NCI-H1436 (cell line): ENCODE data around the gene OS9.

Experiments used
- DNase-seq: peaks from one replicate; lab custom pipeline; 2025; lab: John Stamatoyannopoulos, UW

Gene OS9

DNA sequence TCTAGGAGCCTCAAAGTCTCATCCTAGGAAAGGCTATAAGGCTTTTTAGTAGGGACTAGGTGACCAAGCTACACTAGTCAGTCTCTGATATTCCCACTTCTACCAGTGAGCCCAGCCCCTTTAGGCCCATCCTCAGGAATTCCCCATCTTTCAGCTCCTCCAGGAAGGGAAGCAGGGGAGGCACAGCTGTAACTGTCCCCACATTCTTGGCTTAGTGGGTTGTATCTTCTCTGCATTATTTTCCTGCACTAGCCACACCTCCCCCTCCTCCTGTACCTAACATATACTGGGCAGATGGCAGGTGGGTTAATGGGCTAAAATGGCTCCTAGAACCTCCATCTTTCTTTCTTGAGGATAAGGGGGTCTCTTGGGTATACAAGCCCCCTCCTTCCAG is 73.4 kb downstream of the OS9 start:
- DNase-seq, result no peak

DNA sequence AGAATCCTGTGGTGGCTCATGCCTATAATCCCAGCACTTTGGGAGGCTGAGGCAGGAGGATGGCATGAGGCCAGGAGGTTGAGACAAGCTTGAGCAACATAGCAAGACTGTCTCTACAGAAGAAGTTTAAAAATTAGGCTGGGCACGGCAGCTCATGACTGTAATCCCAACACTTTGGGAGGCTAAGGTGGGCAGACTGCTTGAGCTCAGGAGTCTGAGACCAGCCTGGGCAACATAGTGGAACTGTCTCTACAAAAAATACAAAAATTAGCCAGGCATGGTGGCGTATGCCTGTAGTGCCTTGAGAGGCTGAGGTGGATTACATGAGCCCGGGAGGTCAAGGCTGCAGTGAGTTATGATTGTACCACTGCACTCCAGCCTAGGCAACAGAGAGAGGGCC is 73.9 kb downstream of the OS9 start:
- DNase-seq, result no peak

DNA sequence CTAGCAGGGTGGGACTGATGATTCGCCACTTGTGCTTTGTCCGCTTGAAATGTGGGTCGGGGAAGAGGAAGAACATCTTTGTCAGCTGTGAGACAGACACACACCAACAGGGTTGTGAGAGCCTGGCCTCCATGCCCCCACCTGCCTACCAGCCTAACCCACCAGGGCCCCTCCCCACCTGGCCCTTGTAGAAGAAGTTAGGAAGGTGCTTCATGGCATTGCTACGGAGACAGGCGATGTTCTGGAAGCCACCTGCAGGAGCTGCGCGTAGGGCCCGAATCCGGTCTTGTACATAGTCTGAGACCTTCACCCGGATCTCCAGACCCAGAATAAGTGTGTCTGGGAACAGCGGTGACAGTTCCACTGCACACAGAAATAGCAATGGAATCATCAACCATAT is 75.7 kb downstream of the OS9 start:
- DNase-seq, result no peak

DNA sequence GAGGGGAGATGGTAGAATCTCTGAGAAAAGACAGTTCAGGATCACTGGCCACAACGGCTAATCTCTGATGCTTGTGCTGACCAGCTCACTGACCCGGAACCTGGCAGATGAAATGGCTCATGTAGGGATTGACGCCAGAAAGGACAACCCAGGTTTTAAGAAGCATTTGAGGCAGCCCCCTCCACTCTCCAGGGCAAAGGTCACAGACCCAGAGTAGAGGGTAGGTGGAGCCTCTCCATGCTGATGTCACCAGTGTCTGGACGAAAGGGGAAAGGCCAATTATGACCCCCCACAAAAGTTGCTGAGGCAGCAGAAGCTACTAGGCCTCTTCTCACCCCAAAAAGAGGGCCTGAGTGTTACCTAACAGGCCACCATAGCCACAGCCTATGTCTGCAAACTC is 76.8 kb downstream of the OS9 start:
- no peak for DNase-seq
